IMR-90 (cell line): ENCODE data around the gene PPL. TPM values are rescaled to one million over a fixed set of nuclear protein-coding genes. Genes with fewer than 3 reads are reported as not detected.

Experiments used
- ATAC-seq: fragments of 200-7000 bp; cut with Tn5 transposase; 2 replicates; pipeline ENCODE4 v1.9.1; 2020; ENCODE audit warnings: low read depth, mild to moderate bottlenecking, moderate library complexity
- BruUV-seq: library from RNA; stranded (reverse); fragments of 400-500 nt; replicated peaks from 2 replicates; lab custom pipeline; 2021; lab: Mats Ljungman, UMichigan
- CTCF ChIA-PET: fragments of 300-600 bp; formaldehyde crosslinking; extraction: SDS; loops from one replicate; lab custom pipeline; 2021; ENCODE audit warnings: antibody characterized with exemption; lab: Yijun Ruan, JAX
- POLR2A ChIA-PET: fragments of 300-600 bp; sonication (Branson Sonifier 250); formaldehyde crosslinking; loops from one replicate; lab custom pipeline; 2022; ENCODE audit warnings: antibody characterized with exemption; ENCODE audit not compliant: unreplicated experiment; lab: Charles Lee
- DNase-seq: peaks from one replicate; pipeline ENCODE4 v3.0.0; 2013
- H2AFZ ChIP-seq: replicated peaks from 2 replicates; pipeline ENCODE3; 2013; ENCODE audit warnings: low read length, mild to moderate bottlenecking; ENCODE audit not compliant: poor library complexity
- H2AK5ac ChIP-seq: 2 replicates; pipeline ENCODE4 v1.6.1; 2013; ENCODE audit warnings: low read depth, low read length, inconsistent platforms
- H2AK9ac ChIP-seq: replicated peaks from 2 replicates; pipeline ENCODE3; 2013; ENCODE audit warnings: mild to moderate bottlenecking, low read depth, low read length, moderate library complexity; ENCODE audit not compliant: poor library complexity
- H2BK120ac ChIP-seq: 2 replicates; pipeline ENCODE4 v1.6.1; 2013; ENCODE audit warnings: low read depth, low read length, inconsistent platforms
- H2BK15ac ChIP-seq: 3 replicates; pipeline ENCODE4 v1.6.1; 2013; ENCODE audit warnings: low read depth, low read length, inconsistent platforms
- H2BK20ac ChIP-seq: 2 replicates; pipeline ENCODE4 v1.6.1; 2013; ENCODE audit warnings: low read depth, mild to moderate bottlenecking, inconsistent platforms, low read length, moderate library complexity
- H2BK5ac ChIP-seq: 2 replicates; pipeline ENCODE4 v1.6.1; 2013; ENCODE audit warnings: mild to moderate bottlenecking, low read depth, low read length, inconsistent platforms; ENCODE audit not compliant: poor library complexity, severe bottlenecking
- H3K14ac ChIP-seq: replicated peaks from 2 replicates; pipeline ENCODE4 v1.6.1; 2013; ENCODE audit warnings: low read depth, low read length, inconsistent platforms
- H3K18ac ChIP-seq: 2 replicates; pipeline ENCODE4 v1.6.1; 2013; ENCODE audit warnings: low read depth, low read length, control low read depth
- H3K23ac ChIP-seq: 2 replicates; pipeline ENCODE4 v1.6.1; 2013; ENCODE audit warnings: low read depth, low read length, inconsistent platforms
- H3K27ac ChIP-seq: 2 replicates; pipeline ENCODE4 v1.5.1; 2013; ENCODE audit warnings: mild to moderate bottlenecking, control low read depth, low read length; ENCODE audit not compliant: insufficient read depth
- H3K27me3 ChIP-seq: 2 replicates; pipeline ENCODE4 v1.6.1; 2013; ENCODE audit warnings: low read length; ENCODE audit not compliant: control insufficient read depth, insufficient read depth
- H3K36me3 ChIP-seq: 2 replicates; pipeline ENCODE4 v1.6.1; 2013; ENCODE audit warnings: low read length, mixed read lengths; ENCODE audit not compliant: control insufficient read depth, insufficient read depth
- H3K4ac ChIP-seq: 2 replicates; pipeline ENCODE4 v1.6.1; 2013; ENCODE audit warnings: low read depth, low read length, inconsistent platforms
- H3K4me1 ChIP-seq: 2 replicates; pipeline ENCODE4 v1.6.1; 2013; ENCODE audit warnings: low read length, mixed read lengths; ENCODE audit not compliant: control insufficient read depth, insufficient read depth
- H3K4me2 ChIP-seq: 2 replicates; pipeline ENCODE4 v1.6.1; 2013; ENCODE audit warnings: low read depth, mild to moderate bottlenecking, control low read depth, low read length, moderate library complexity
- H3K4me3 ChIP-seq: 2 replicates; pipeline ENCODE4 v1.5.1; 2013; ENCODE audit warnings: low read depth, mild to moderate bottlenecking, control low read depth, low read length, moderate library complexity; ENCODE audit not compliant: insufficient read depth
- H3K56ac ChIP-seq: 2 replicates; pipeline ENCODE4 v1.6.1; 2013; ENCODE audit warnings: low read length, inconsistent platforms; ENCODE audit not compliant: insufficient read depth; ENCODE audit errors: extremely low read depth
- H3K79me1 ChIP-seq, 2 experiments: 2 replicates each; pipeline ENCODE4 v1.6.1; 2013; ENCODE audit warnings: low read length in 2 of 2, inconsistent platforms in 1 of 2, low read depth in 1 of 2
- H3K9ac ChIP-seq: 2 replicates; pipeline ENCODE4 v1.6.1; 2013; ENCODE audit warnings: low read depth, low read length, control low read depth
- H3K9me1 ChIP-seq: 2 replicates; pipeline ENCODE4 v1.6.1; 2013; ENCODE audit warnings: low read length, inconsistent platforms; ENCODE audit not compliant: insufficient read depth
- H3K9me3 ChIP-seq: 2 replicates; pipeline ENCODE4 v1.6.1; 2013; ENCODE audit warnings: low read length; ENCODE audit not compliant: control insufficient read depth, insufficient read depth
- H4K20me1 ChIP-seq: 2 replicates; pipeline ENCODE4 v1.6.1; 2013; ENCODE audit warnings: low read length, inconsistent platforms; ENCODE audit not compliant: insufficient read depth
- H4K5ac ChIP-seq: 2 replicates; pipeline ENCODE4 v1.6.1; 2013; ENCODE audit warnings: mild to moderate bottlenecking, low read depth, low read length, control low read depth
- H4K8ac ChIP-seq, 2 experiments: 2 replicates each; pipeline ENCODE4 v1.6.1; 2013; ENCODE audit warnings: low read depth in 2 of 2, low read length in 2 of 2, control low read depth in 1 of 2, inconsistent platforms in 1 of 2
- H4K91ac ChIP-seq: 2 replicates; pipeline ENCODE4 v1.6.1; 2013; ENCODE audit warnings: low read depth, low read length, inconsistent platforms; ENCODE audit not compliant: insufficient read depth
- CTCF ChIP-seq: conservative IDR thresholded peaks from 2 replicates; pipeline ENCODE4 v1.5.1; 2012; ENCODE audit warnings: mild to moderate bottlenecking, low read depth, low read length, improper control_type of control experiment
- MXI1 ChIP-seq: IDR thresholded peaks from 2 replicates; pipeline ENCODE4 v1.6.1; 2012; ENCODE audit warnings: low read depth, mild to moderate bottlenecking, low read length, moderate library complexity, borderline replicate concordance
- SMC3 ChIP-seq: fragments of 150-350 bp; IDR thresholded peaks from 2 replicates; pipeline ENCODE4 v1.6.1; 2016; ENCODE audit warnings: low read depth, mild to moderate bottlenecking, antibody characterized with exemption, low read length, moderate library complexity
- WGBS, 2 experiments: methylation state at CpG; one replicate each; pipeline versions ENCODE4 v1.1.5 to v1.1.7; 2013; ENCODE audit warnings: missing lambda C conversion rate in 2 of 2; ENCODE audit not compliant: insufficient read length in 1 of 2; ENCODE audit errors: extremely low coverage in 2 of 2; 5-methylcytosine and 5-hydroxymethylcytosine counted together
- dilution Hi-C: fragments of 300-500 bp; cut with HindIII; formaldehyde crosslinking; loops from one replicate; pipeline ENCODE4 v1.14.3; 2018; ENCODE audit warnings: low sequenced_read_pairs; ENCODE audit not compliant: unreplicated experiment
- in situ Hi-C: fragments of 300-500 bp; cut with MboI; formaldehyde crosslinking; loops from 3 replicates; pipeline ENCODE4 v1.14.3; 2019; ENCODE audit warnings: low sequenced_read_pairs, inconsistent platforms, mixed read lengths
- intact Hi-C: fragments of 100-400 bp; cut with micrococcal nuclease; formaldehyde crosslinking; loops from 2 replicates; pipeline ENCODE4 v1.10.0; 2022
- polyA plus RNA-seq, 3 experiments: library from polyadenylated mRNA; depleted of rRNA; stranded (reverse); fragments of >200 nt; gene quantifications; 2 replicates each; pipeline ENCODE4 v1.2.3, GENCODE V29; 2012; ENCODE audit warnings: low replicate concordance in 1 of 3
- total RNA-seq: library from RNA; depleted of rRNA; stranded (reverse); fragments of >200 nt; gene quantifications from 2 replicates; pipeline ENCODE4 v1.2.3, GENCODE V29; 2012
- TF ChIP-seq, protein P1 (sequence below): fragments of 150-350 bp; IDR thresholded peaks from 2 replicates; pipeline ENCODE4 v1.6.1; 2016; ENCODE audit warnings: low read depth, mild to moderate bottlenecking, low read length, moderate library complexity, borderline replicate concordance

Gene PPL
- total and polyA plus RNA-seq, 2 of the 4 experiments (the other 2 are of a cell fraction), result 0.34 to 0.36 TPM

GRCh38 chr16:4888428-4889135, 48.4 kb downstream of the PPL start:
- no peak overlapping the region for H4K91ac ChIP-seq
- H3K4me3 ChIP-seq, result no peak overlapping the region
- no peak for TF ChIP-seq CTCF
- TF ChIP-seq, protein P1, sequence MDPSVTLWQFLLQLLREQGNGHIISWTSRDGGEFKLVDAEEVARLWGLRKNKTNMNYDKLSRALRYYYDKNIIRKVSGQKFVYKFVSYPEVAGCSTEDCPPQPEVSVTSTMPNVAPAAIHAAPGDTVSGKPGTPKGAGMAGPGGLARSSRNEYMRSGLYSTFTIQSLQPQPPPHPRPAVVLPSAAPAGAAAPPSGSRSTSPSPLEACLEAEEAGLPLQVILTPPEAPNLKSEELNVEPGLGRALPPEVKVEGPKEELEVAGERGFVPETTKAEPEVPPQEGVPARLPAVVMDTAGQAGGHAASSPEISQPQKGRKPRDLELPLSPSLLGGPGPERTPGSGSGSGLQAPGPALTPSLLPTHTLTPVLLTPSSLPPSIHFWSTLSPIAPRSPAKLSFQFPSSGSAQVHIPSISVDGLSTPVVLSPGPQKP, result no peak
- TF ChIP-seq SMC3, result no peak
- TF ChIP-seq MXI1, result no peak
- DNase-seq, result no peak
- intact Hi-C loops, result no loop called here
- ChIA-PET POLR2A (no interaction called here), CTCF (interaction anchor here (0.7 kb wide), 1 partner anchor 43 kb away, joined by 3 read pairs; no protein-coding TSS in a partner anchor)
- dilution Hi-C loops, result no loop called here
- no peak overlapping the region for H4K8ac ChIP-seq
- no peak overlapping the region for H3K4ac ChIP-seq
- H3K27me3 ChIP-seq, result no peaks in the 10 kb centered on the region
- H3K14ac ChIP-seq, result no peak overlapping the region
- H3K4me2 ChIP-seq, result no peak overlapping the region
- H4K5ac ChIP-seq, result no peak overlapping the region
- H3K56ac ChIP-seq, result no peak overlapping the region
- peaks cover 0 to 4% of the 10 kb centered on the region in 2 experiments; a peak in 1 of 4 replicates for H3K79me1 ChIP-seq
- peaks cover 8% of the 10 kb centered on the region for H3K4me1 ChIP-seq
- peaks cover 34% of the 10 kb centered on the region for H3K36me3 ChIP-seq
- H3K9me3 ChIP-seq, result no peaks in the 10 kb centered on the region
- H2BK5ac ChIP-seq, result no peak overlapping the region
- in situ Hi-C loops, result loop anchor here (10.0 kb wide), 1 partner anchor 56 kb away; no protein-coding TSS in a partner anchor
- no peak overlapping the region for H3K18ac ChIP-seq
- H2AK5ac ChIP-seq, result no peak overlapping the region
- no TSS peak for BruUV-seq
- no peak for ATAC-seq
- H3K9me1 ChIP-seq, result no peaks in the 10 kb centered on the region; the same call in 1 of the 2 replicates
- no peak overlapping the region for H2BK20ac ChIP-seq
- WGBS, 2 experiments, result 90% methylated on average over 3 of the region's 9 CpGs; no CpG with 5 or more reads in 1 of the 2 experiments
- no peak overlapping the region for H2BK120ac ChIP-seq
- H2AK9ac ChIP-seq, result no peak overlapping the region
- H4K20me1 ChIP-seq, result no peaks in the 10 kb centered on the region; the same call in 1 of the 2 replicates
- H2AFZ ChIP-seq, result no peak overlapping the region
- no peak overlapping the region for H3K9ac ChIP-seq
- no peak overlapping the region for H2BK15ac ChIP-seq
- no peak overlapping the region for H3K23ac ChIP-seq
- H3K27ac ChIP-seq, result no peak overlapping the region
